HG03045 (cell line): ENCODE results near the gene SLC22A5.
"Not testable (repeated sequence)": the region's sequence is repeated elsewhere in the genome, so short reads cannot be mapped to it uniquely, and the experiment has no call there.

Experiments used
- ATAC-seq: cut with Tn5 transposase; IDR thresholded peaks from one replicate; pipeline ENCODE4 v1.9.1; 2021; ENCODE audit warnings: mild to moderate bottlenecking, moderate library complexity; ENCODE audit not compliant: unreplicated experiment

The SLC22A5 gene

DNA sequence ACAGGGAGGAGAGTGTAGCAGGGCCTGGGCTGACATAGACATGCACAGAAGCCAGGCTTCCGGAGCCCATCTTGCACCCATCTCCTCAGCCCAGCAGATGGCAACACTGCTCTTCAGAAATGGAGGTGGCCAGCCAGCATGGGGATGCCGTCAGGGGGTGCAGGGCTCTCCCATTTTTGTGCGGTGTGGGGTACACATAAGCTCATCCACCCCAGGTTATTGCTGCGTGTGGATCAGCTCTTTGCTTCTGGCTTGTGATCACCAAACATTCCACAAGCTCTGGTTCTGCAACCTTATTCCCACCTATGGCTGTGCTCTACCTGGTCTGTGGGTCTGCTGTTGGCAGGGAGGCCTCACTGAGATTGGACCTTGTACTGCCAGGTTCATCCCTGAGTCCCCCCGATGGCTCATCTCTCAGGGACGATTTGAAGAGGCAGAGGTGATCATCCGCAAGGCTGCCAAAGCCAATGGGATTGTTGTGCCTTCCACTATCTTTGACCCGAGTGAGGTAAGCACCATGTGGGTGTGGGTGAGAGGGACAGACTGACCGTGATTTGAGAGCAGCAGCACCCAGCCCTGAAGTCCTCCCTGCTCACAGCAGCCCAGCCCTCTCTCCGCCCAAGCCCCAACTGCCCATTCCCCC is 17.3 kb downstream of the SLC22A5 start:
- ATAC-seq: peak; percentile 82

DNA sequence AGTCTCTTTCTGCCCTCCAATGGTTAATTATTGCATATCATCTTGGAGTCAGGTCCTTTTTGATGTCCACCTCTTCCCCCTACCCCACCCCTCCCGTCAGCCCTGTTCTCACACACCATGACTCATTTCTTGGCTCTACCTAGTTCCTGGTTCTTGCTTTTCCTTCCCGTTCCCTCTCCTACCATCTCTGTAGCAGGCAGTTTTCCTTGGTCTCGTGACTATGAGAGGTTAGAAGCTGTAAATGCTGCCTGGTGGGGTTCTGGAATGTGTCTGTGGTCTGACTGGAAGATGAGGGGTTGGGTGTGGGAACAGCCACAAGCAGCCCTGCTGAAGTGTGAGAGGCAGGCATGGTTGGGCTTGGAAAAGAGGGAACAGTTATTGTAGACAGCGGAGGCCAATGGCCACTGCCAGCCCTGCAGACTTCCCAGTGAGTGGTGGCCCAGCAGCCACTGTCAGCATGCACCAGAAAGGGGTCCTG is 18.2 kb downstream of the SLC22A5 start:
- no peak for ATAC-seq

DNA sequence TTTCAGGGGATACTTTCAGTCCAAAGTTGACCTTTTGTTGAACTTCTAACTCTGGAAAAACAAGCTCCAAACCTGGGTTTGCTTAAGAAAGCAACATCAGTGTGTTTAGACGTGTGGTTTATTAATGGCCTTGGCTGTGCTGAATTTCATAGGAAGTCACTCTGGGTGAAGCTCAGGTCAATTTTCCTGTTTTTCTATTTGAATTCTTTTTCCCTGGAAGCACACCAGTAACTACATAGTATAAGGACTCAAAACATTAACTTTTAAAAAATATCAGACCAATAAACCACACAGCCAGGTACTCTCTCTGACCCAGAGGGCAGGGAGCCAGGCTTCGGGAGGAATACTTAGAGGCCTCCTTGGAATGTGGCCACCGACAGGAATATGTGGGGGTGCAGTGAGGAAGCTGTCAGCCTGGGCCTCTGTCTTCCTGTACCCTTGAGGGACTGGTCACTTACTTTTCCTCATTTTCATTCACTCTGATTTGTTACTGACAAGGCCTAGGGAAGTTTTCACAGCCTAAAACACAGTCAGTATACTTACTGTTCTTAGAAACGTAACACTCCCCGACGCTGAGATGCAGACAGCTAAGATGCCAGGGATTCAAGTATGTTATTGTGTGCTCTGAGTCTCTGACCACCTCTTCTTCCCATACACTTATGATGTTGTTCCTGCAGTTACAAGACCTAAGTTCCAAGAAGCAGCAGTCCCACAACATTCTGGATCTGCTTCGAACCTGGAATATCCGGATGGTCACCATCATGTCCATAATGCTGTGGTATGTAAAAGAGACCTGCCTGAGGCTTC is 18.9 kb downstream of the SLC22A5 start:
- no peak for ATAC-seq

DNA sequence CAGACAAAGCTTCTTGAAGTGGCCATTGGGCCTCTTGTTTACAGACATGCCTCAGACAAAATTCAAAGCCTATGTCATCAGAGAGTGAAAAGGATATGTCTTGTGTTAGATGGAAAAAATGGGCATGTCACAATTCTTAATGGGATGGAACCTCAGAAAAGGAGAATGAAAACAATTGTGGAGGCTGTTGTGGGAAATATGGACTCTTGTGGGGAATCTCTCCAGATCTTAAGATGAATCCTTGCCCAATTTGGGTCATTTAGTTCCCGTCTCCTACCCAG is 19.5 kb downstream of the SLC22A5 start:
- no peak for ATAC-seq

DNA sequence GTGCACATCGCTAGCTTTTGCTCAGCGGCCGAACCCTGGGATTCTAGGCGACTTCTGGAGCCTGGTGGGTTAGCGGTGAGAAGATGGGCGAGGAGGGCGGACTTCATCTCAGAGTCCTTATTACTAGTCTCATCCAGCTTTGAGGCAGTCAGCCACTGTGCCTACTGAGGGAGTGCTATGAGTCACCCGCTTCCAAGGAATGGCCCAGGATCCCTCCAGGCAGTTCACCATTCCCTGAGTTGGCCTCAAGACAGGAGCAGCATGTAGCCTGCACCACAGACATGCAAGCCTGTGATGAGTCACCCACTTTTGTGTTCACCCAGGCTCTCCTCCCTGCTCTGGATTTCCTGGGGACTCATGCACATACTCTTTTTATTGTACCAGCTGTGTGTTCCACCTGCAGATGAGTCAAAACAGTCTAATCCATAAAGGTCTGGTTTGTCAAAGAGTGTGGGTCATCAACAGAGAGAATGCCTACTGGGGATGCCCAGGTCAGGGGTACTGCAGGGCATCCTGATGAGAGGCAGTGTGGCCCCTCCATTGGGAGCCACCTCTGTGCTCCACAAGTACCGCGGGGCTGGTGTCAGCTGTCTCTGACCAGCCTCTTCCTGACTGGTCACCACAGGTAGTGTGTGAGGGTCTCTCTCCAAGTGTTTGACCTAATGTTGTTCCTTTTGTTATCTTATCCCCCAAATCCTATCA is 20.2 kb downstream of the SLC22A5 start:
- ATAC-seq: no peak

DNA sequence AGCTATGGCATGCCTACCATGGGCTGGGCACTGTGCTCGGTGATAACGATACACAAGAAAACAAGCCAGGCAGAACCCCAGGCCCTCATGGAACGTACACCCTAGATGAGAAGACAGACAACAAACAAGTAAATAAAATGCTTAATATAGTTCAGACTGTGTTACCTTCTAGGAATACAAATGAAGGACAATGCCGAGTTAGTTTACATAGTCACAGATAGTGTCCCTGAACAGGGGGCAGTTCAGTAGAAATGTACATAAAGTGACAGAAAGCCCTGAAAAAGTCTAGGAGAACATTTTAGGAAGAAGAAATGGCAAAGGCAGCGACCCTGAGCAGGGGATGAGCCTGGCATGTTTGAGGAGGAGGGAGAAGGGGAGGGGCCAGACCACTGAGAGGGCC is 21.7 kb downstream of the SLC22A5 start:
- ATAC-seq: no peak

DNA sequence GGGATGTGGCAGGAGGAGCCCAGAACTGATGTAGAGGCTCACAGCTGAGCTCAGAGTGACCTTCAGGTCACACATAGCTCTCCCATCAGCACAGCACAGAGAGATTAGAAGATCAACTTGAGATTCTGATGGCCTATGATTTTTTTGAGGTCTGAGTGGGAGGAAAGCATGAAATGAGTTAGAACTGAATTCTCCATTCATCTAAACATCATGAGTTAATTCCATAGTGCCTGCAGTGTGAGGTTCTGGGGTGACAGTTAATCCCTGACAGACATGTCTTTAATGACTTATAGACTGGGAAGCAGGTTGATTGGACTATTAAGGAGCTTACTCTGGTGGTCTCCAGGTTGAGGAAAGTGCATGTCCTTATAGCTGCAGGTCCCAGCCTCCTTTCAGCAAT is 22.4 kb downstream of the SLC22A5 start:
- ATAC-seq: no peak

DNA sequence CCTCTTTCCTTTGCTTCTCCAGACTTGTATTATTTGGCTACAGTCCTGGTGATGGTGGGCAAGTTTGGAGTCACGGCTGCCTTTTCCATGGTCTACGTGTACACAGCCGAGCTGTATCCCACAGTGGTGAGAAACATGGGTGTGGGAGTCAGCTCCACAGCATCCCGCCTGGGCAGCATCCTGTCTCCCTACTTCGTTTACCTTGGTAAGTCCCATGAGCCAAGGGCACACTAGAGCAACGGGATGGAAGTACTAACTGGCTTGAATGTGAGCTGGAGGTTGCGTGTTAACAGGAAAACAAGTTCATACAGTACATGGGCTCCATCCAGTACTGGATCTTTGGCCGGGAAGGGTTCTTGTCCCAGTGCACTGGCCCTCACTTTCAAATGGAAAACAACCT is 22.9 kb downstream of the SLC22A5 start:
- ATAC-seq: no peak

DNA sequence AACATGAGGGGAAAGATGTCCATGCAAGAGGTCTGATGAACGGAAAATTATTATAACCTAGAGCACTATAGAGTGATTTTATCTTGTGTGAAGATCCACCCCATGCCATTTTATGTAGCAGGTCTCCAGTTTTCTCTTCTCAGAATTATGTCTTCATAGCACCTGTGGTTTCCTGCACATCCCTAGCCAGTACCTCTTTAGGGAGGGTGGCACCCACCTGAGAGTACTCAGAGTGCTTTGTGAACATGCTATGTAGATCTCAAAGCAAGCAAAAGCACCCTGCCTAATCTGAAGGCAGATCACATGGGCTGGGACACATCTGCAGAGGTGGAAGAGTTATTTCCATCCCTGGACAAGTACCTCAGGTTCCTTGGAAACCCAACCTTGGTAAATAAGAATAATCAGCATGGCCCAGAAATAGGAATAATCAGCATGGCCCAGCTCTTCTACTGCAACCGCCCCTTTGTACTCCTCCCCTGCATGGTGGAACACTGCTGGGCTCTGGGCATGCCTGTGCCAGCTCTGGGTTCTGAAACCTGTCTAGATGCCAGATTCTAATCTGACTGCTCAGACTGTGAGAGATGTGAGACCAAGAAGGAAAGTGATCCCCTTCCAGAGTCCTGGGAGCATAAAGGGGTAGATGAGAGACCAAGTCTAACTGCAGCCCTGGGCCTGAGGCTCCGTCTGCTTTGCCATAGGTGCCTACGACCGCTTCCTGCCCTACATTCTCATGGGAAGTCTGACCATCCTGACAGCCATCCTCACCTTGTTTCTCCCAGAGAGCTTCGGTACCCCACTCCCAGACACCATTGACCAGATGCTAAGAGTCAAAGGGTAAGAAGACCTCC is 23.7 kb downstream of the SLC22A5 start:
- ATAC-seq: no peak

DNA sequence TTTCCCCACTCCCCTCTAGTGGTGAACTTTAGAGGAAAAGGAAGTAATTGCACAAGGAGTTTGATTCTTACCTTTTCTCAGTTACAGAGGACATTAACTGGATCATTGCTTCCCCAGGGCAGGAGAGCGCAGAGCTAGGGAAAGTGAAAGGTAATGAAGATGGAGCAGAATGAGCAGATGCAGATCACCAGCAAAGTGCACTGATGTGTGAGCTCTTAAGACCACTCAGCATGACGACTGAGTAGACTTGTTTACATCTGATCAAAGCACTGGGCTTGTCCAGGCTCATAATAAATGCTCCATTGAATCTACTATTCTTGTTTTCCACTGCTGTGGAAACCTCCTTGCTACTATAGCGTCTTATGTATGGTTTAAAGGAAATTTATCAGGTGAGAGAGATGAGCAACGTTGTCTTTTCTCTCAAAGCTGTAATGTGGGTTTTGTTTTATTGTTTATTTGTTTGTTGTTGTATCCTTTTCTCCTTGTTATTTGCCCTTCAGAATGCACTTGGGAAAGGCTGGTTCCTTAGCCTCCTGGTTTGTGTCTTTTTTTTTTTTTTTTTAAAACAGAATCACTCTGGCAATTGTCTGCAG is 25.3 kb downstream of the SLC22A5 start:
- ATAC-seq: no peak

DNA sequence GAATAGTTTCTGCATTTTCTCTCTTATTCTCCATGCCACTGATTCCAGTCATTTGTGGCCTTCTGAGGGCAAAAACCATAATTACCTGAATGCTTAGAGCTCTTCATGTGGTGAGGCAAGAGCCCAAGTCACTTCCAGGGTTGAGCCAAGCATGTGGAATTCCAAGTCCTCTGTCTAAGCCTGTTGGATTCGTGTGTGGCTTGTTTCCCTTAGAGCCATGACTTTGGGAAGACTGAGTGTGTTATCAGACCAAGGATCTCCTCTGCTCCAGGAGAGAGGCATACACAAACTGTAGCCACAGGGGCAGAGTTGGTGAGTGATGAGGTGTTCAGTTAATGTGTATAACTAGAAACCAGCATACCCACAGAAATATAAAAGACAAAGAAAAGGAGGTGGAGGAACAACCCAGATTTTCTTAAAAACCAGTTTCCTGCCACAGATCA is 27.1 kb downstream of the SLC22A5 start:
- ATAC-seq: no peak

DNA sequence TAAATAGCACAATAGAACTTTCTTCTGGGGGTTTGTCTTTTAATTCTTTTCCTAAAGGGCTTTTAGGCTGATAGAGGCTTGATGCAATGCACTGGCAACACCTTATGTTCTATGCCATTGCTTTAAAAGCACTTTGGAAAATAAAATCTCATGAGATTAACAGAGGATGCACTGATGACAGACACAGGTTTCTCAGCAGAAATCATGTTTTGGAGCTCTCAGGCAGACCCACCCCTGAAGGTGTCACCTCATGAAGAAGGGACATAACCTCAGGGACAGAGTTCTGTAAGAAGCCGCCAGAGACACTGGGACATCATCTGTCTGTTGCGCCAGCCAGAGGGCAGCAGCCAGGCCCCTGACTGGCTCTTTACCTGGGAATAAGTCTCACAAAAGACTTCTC is 27.7 kb downstream of the SLC22A5 start:
- ATAC-seq: no peak

DNA sequence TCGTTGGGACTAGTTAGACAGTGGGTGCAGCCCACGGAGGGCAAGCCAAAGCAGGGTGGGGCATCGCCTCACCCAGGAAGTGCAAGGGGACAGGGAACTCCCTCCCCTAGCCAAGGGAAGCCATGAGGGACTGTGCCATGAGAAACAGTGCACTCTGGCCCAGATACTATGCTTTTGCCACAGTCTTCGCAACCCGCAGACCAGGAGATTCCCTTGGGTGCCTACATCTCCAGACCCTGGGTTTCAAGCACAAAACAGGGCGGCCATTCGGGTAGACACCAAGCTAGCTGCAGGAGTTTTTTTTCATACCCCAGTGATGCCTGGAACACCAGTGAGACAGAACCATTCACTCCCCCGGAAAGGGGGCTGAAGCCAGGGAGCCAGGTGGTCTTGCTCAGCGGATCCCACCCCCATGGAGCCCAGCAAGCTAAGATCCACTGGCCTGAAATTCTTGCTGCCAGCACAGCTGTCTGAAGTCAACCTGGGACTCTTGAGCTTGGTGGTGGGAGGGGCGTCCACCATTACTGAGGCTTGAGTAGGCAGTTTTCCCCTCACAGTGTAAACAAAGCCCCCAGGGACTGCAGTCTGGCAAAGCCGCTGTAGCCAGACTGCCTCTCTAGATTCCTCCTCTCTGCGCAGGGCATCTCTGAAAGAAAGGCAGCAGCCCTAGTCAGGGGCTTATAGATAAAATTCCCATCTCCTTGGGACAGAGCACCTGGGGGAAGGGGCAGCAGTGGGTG is 28.6 kb downstream of the SLC22A5 start:
- not testable (repeated sequence) for ATAC-seq

DNA sequence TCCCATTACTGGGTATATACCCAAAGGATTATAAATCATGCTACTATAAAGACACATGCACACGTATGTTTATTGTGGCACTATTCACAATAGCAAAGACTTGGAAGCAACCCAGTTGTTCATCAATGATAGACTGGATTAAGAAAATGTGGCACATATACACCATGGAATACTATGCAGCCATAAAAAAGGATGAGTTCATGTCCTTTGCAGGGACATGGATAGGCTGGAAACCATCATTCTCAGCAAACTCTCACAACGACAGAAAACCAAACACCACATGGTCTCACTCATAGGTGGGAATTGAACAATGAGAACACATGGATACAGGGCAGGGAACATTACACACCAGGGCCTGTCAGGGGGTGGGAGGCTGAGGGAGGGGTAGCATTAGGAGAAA is 34.5 kb downstream of the SLC22A5 start:
- ATAC-seq: not testable (repeated sequence)

DNA sequence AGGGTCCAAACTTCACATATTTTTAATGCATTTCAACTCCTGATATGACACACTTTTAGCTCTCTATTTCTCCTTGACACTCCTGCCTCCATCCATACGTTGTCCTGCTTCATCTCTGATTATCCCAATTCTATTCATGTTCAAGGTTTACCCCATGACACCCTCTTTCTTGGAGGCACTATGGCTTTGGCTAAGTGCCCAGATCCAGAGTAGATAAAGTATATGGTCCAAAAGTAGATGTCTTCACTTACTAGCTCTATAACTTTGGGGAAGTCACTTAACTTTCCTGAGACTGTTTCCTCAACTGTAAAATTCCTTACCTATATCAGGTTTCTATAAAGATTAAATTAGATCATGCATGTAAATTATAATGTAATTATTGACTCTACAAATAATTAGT is 36.1 kb downstream of the SLC22A5 start:
- ATAC-seq: no peak

DNA sequence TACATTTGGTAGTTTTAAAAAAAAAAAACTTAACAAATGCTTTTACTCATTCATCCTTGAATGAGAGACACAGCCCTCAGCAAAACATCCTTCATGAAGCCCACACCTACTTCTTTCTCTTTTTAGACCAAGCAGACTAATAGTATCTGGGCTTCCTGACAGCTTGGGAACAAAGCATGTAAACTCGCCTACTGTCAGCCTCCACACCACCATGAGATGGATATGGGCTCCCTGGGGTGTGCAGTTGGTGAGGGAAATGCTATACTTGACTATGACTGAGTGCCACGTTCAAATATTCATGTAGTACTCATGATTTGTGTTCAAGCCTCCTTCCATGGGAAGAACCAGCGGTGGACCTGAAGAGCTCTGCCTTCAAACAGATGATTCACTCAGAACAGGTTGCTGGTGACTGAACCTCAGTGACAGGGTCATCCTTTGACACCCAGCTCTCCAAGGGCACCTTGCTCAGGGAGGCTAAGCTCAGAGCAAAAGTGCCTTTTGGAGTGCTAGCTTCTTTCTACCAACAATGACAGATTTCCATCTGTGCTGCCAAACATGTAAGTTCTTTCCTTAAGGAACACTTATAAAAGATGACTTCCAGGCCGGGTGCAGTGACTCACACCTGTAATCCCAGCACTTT is 36.8 kb downstream of the SLC22A5 start:
- no peak for ATAC-seq

DNA sequence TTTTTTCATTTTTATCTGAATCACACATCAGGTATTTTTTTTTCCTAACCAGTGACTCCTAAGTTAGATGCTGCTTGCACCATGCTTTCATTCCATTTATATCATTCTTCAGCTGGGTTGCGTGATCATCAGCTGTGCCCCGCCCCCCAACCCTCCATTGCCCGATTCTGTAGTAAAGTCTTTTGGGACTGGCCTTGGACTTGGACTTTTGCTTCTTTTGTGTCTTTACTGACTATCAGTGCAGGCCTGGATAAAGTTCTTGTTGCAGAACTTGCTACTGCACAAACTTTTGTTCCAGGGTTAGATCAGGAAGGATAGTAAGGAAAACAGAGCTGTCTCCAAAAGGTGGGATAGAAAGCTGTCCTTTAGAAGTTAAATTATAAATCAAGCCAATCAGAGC is 38.5 kb downstream of the SLC22A5 start:
- no peak for ATAC-seq

DNA sequence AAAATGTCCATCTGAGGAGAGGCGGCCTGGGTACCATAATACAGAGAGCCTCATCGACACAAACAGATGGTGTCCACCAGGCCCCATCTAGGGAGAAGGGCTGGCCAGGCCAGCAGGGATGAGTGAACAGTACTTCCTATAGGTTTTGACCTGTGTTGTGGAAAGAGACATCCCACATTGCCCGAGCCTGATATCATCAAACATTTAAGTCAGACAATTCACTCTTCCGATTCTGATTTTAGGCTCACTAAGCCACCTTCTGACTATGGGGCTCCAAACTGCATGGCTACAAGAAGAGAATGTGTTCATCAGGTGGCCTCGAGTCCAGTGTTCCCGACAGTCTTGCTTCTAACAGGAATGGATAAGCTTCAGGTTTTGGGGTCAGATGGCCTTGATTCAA is 38.9 kb downstream of the SLC22A5 start:
- ATAC-seq: no peak

DNA sequence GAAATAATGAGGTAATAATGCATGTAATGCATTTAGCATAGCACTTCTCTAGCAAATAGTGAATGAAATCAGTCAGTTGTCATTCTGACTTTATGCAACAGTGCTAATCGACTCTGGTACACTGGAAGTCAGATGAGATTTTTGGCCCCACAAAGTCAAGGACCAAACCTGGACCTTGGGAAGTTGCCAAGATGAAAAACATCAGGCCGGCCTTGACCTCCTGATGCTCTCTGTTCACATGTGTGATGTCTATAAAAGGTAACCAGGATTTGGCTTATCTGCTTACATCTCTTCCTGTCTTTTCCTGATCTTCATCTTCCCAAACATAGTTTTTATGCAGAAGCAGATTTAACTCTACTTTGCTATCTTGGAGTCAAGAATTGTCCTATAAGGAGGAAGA is 39.5 kb downstream of the SLC22A5 start:
- ATAC-seq: no peak
